ENCODE results near the gene HTT-AS.

DNA sequence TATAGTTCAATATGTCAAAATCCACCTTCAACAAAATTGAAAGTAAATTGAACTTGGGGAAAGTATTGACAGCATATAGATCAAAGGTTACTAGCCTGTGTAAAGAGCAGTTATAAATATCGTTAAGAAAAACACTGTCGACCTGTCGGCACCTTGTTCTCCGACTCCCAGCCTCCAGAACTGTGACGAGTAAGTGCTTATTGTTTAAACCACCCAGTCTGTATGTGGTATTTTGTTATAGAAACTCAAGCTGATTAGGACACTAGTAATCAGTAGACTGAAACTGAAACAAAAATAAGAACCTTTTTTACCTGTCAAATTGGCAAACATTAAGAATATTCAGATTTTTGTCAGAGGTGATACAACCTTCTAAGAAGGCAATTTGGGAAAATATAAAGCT, 17.1 kb upstream of the HTT-AS start:
- TF ChIP-seq, protein P1, sequence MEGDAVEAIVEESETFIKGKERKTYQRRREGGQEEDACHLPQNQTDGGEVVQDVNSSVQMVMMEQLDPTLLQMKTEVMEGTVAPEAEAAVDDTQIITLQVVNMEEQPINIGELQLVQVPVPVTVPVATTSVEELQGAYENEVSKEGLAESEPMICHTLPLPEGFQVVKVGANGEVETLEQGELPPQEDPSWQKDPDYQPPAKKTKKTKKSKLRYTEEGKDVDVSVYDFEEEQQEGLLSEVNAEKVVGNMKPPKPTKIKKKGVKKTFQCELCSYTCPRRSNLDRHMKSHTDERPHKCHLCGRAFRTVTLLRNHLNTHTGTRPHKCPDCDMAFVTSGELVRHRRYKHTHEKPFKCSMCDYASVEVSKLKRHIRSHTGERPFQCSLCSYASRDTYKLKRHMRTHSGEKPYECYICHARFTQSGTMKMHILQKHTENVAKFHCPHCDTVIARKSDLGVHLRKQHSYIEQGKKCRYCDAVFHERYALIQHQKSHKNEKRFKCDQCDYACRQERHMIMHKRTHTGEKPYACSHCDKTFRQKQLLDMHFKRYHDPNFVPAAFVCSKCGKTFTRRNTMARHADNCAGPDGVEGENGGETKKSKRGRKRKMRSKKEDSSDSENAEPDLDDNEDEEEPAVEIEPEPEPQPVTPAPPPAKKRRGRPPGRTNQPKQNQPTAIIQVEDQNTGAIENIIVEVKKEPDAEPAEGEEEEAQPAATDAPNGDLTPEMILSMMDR (IDR thresholded peaks at IDR 0.05), result no peak
- TF ChIP-seq POLR2AphosphoS5 (IDR thresholded peaks at IDR 0.05), result no peak
- no peak for TF ChIP-seq POLR2A (IDR thresholded peaks at IDR 0.05)
- no peak for TF ChIP-seq EP300 (IDR thresholded peaks at IDR 0.05)

Measured in stomach (tissue), 4 donors.